ENCODE measurements around the gene AATF.

The AATF gene

GRCh38 chr17:36948717-36949460 is at the start of gene AATF:
Gene AATF, plus strand, starts transcription at chr17:36948954. Its CDS starts 172 bp downstream, at chr17:36949126.
- no peak for FAIRE-seq

- no peak for FAIRE-seq
Measured at GRCh38 chr17:36899250-36900159, 49.2 kb upstream of the AATF start.

- FAIRE-seq: no peak
Measured at GRCh38 chr17:36900160-36900512, 48.6 kb upstream of the AATF start.

GRCh38 chr17:36901506-36901905 is 47.2 kb upstream of the AATF start:
- FAIRE-seq: no peak

- no peak for FAIRE-seq
Measured at GRCh38 chr17:36907407-36907806, 41.3 kb upstream of the AATF start.

- FAIRE-seq: no peak
Measured at GRCh38 chr17:36910513-36910912, 38.2 kb upstream of the AATF start.

GRCh38 chr17:36911001-36911400 is 37.8 kb upstream of the AATF start:
- no peak for FAIRE-seq

- FAIRE-seq: no peak
Measured at GRCh38 chr17:36913132-36913531, 35.6 kb upstream of the AATF start.

- no peak for FAIRE-seq
Measured at GRCh38 chr17:36918211-36918691, 30.5 kb upstream of the AATF start.

- no peak for FAIRE-seq
Measured at GRCh38 chr17:36919407-36919968, 29.3 kb upstream of the AATF start.

- FAIRE-seq: no peak
Measured at GRCh38 chr17:36920032-36921005, 28.4 kb upstream of the AATF start.

- FAIRE-seq: no peak
Measured at GRCh38 chr17:36921095-36921851, 27.5 kb upstream of the AATF start.

- no peak for FAIRE-seq
Measured at GRCh38 chr17:36922175-36922574, 26.6 kb upstream of the AATF start.

GRCh38 chr17:36923814-36924221 is 24.9 kb upstream of the AATF start:
- no peak for FAIRE-seq

GRCh38 chr17:36926226-36926625 is 22.5 kb upstream of the AATF start:
- no peak for FAIRE-seq

GRCh38 chr17:36926701-36927100 is 22.1 kb upstream of the AATF start:
- FAIRE-seq: no peak

- no peak for FAIRE-seq
Measured at GRCh38 chr17:36928471-36929345, 20.0 kb upstream of the AATF start.

- FAIRE-seq: no peak
Measured at GRCh38 chr17:36929851-36930582, 18.7 kb upstream of the AATF start.

GRCh38 chr17:36930583-36930900 is 18.2 kb upstream of the AATF start:
- no peak for FAIRE-seq

GRCh38 chr17:36931096-36931696 is 17.6 kb upstream of the AATF start:
- no peak for FAIRE-seq
